ENCODE data around the gene TSC22D2.

DNA sequence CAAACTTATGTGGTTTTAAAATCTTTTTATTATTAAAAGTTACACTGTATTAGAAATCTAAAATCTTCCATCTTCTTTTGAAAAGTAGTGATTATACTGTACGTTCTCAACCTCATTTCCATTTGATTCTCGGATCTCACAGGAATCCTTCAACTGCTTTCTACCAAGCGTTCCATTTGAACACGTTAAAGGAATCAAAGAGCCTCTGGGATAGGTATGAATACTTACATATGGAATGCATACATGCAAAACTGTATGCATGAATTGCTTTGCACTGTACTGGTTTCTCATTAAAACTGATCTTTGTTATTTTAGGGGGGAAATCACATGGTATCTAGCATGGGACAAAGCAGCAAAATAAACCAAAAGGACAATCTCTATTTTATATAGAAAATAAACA is 14.8 kb downstream of the TSC22D2 start:
- TF ChIP-seq, protein P1, sequence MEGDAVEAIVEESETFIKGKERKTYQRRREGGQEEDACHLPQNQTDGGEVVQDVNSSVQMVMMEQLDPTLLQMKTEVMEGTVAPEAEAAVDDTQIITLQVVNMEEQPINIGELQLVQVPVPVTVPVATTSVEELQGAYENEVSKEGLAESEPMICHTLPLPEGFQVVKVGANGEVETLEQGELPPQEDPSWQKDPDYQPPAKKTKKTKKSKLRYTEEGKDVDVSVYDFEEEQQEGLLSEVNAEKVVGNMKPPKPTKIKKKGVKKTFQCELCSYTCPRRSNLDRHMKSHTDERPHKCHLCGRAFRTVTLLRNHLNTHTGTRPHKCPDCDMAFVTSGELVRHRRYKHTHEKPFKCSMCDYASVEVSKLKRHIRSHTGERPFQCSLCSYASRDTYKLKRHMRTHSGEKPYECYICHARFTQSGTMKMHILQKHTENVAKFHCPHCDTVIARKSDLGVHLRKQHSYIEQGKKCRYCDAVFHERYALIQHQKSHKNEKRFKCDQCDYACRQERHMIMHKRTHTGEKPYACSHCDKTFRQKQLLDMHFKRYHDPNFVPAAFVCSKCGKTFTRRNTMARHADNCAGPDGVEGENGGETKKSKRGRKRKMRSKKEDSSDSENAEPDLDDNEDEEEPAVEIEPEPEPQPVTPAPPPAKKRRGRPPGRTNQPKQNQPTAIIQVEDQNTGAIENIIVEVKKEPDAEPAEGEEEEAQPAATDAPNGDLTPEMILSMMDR (IDR thresholded peaks at IDR 0.05): no peak
- TF ChIP-seq POLR2A (IDR thresholded peaks at IDR 0.05) (no peak), POLR2AphosphoS5 (IDR thresholded peaks at IDR 0.05) (no peak)

Data from breast epithelium (tissue), 3 donors.